T1000 (cell line): ENCODE data around the gene FAM162A.
"Not testable (repeated sequence)": the region's sequence is repeated elsewhere in the genome, so short reads cannot be mapped to it uniquely, and the experiment has no call there.

Experiments
- DNase-seq: peaks from one replicate; lab custom pipeline; 2025; ENCODE audit warnings: mixed read lengths; lab: John Stamatoyannopoulos, UW

FAM162A gene

DNA sequence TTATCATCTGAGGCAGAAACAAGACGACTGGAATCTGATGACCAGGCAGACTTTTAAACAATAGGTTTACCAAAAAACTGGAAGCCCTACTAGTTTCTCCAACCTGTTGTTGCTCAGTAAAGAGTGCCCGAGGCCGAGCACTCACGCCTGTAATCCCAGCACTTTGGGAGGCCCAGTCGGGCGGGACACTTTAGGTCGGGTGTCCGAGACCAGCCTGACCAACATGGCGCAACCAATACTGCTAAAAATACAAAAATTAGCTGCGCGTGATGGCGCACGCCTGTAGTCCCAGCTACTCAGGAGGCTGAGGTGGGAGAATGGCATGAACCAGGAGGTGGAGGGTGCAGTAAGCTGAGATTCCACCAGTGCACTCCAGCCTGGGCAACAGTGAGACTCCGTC lies 33.0 kb downstream of the FAM162A start:
- no peak for DNase-seq

DNA sequence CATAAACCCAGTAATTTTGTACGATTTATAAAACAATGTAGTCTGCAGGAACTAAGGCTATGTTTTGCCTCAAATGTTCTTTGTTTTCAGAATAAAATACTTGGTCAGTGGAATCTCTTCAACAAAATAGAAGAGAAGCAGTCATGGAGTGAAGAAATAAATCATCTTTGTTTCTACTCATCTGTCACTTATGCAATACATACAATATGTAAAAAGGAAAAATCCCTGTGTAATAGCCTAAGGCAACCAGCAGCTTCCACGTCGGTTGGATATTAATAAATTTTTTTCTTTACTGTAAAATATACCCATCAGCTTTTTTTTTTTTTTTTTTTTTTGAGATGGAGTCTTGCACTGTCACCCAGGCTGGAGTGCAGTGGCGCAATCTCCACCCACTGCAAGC lies 37.1 kb downstream of the FAM162A start:
- no peak for DNase-seq

DNA sequence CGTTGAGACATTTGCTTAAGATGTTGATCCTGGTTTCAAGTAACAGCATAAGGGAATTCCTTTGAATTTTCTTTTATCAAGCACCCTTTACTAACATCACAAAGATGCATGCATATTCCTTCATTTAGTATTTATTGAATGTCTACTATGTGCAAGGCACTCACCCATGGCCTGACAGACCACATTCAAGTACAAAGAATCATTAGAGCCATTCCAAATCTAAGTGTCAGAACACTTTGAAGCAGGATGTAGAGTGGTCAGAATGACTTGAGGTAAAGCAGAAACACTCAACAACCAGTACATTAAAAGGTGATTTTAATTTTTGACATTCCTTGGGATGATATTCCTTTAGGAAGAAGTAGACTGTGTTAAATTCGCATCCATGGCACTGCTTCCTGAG lies 37.9 kb downstream of the FAM162A start:
- no peak for DNase-seq

DNA sequence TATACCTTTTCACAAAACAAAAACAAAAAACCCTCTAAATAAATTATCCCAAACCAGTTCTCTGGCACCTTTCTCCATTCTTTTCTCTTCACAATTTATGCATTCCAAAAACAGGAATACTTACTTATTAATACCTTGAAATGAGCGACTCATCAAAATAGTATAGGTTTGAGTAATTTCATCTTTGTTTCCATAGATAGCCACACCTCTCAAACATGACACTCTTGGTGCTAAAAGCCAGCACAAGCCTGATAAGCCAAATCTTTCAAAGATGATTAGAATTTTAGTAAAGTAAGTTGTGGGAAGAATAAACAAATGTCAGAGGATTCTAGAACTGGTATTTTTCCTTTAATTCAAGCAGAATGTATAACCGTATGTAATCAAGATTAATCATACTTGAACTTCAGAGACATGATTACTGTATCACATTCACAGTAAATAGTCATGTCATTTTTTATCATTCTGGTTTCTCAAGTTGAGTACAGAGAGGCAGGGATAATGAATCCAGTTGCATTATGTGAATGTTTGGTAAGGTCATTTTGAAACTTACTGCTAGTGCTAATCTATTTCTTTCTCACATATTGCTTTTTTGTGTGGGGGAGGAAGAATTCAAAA lies 44.0 kb downstream of the FAM162A start:
- DNase-seq, result no peak

DNA sequence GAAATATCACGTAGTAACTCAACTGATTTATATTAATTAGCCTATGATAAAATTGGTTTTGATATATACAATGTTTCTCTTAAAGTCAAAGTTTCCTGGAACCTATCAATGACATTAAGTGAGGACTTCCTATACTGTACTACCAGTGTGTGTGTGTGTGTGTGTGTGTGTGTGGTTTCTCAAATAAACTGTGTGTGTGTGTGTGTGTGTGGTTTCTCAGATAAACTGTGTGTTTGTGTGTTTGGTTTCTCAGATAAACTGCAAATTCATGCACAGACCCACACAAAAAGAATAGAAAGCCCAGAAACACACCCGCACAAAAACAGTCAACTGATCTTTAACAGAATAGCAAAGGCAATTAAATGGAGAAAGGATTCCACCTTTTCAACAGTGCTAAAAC lies 46.4 kb downstream of the FAM162A start:
- DNase-seq, result no peak

DNA sequence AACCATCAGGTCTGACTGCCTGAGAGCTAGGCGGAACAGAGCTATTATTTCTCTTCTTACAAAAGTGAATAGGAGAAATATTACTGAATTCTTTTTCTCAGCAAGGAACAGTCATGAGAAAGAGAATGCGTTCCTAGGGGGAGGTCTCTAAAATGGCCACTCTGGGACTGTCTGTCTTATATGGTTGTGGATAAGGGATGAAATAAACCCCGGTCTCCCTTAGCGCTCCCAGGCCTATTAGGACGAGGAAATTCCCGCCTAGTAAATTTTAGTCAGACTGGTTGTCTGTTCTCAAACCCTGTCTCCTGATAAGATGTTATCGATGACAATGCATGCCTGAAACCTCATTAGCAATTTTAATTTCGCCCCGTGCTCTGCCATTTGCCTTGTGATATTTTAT lies 52.0 kb downstream of the FAM162A start:
- no peak for DNase-seq

DNA sequence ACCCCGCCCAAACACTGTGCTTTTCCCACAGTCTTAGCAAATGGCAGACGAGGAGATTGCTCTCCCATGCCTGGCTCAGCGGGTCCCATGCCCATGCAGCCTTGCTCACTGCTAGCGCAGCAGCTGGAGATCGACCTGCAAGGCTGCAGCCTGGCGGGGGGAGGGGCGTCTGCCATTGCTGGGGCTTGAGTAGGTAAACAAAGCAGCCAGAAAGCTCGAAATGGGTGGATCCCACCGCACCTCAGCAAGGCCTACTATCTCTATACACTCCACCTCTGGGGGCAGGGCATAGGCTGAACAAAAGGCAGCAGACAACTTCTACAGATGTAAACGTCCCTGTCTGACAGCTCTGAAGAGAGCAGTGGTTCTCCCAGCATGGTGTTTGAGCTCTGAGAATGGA lies 59.1 kb downstream of the FAM162A start:
- DNase-seq, result no peak

DNA sequence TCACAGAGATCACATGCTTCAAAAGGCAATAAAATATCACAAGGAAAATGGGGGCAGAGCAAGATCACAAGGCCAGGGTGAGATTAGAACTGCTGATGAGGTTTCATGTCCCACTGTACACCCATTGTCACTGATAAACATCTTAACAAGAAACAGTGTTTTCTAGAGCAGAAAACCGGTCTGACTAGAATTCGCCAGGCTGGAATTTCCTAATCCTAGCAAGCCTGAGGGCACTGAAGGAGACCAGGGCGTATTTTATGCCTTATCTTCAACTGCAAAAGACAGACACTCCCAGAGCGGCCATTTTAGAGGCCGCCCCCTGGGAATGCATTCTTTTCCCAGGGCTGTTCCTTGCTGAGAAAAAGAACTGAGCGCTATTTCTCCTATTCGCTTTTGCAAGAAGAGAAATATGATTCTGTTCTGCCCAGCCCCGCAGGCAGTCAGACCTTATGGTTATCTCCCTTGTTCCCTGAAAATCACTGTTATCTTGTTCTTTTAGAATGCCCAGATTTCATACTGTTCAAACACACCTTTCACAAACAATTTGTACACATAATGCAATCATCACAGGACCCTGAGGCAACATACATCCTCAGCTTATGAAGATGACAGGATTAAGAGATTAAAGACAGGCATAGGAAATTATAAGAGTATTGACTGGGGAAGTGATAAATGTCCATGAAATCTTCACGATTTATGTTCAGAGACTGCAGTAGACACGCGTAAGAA lies 59.9 kb downstream of the FAM162A start:
- DNase-seq, result not testable (repeated sequence)

DNA sequence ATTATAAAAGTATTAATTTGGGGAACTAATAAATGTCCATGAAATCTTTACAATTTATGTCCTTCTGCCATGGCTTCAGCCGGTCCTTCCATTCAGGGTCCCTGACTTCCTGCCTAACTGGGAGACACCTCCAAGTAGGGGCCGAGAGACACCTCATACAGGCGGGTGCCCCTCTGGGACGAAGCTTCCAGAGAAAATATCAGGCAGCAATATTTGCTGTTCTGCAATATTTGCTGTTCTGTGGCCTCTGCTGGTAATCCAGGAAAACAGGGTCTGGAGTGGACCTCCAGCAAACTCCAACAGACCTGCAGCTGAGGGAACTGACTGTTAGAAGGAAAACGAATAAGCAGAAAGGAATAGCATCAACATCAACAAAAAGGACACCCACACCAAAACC lies 60.5 kb downstream of the FAM162A start:
- not testable (repeated sequence) for DNase-seq

DNA sequence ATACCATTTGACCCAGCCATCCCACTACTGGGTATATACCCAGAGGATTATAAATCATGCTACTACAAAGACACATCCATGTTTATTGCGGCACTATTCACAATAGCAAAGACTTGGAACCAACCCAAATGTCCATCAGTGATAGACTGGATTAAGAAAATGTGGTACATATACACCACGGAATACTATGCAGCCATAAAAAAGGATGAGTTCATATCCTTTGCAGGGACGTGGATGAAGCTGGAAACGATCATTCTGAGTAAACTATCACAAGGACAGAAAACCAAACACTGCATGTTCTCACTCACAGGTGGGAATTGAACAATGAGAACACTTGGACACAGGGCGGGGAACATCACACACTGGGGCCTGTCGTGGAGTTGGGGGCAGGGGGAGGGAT lies 64.2 kb downstream of the FAM162A start:
- not testable (repeated sequence) for DNase-seq

DNA sequence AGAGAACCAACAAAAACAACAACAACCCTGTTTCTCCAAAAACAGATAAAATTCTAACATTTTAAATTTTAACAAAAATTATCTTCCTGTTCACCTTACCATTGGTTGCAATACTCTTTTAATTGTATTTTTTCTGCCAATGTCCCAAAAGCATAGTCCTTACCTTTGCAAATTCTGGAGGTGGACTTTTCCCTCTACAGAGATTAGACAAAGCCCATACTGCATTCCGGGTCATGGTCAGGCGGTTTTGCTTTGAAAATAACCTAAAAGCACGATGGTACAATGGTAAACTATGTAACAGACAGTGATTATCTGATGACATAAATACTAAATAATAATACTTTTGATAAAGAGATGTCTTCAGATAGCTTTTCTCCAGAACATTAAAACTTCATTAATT lies 67.4 kb downstream of the FAM162A start:
- no peak for DNase-seq

DNA sequence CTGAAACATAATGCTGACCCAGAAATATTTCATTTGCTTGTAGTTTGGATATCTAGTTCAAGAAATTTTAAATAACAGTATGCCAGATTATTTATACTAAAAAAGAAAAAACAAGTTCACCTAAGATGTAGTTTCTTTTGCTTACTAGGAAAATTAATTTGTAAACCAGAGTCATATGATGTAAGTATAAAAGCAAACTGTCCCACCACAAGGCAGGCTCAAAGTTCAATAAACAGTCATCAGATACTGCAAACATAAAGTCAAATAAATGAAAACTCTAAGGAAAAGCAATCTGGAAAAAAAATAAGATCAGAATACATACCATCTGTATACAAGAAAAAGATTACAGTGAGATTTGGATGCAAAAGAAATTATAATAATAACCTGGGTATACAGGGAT lies 72.1 kb downstream of the FAM162A start:
- no peak for DNase-seq

DNA sequence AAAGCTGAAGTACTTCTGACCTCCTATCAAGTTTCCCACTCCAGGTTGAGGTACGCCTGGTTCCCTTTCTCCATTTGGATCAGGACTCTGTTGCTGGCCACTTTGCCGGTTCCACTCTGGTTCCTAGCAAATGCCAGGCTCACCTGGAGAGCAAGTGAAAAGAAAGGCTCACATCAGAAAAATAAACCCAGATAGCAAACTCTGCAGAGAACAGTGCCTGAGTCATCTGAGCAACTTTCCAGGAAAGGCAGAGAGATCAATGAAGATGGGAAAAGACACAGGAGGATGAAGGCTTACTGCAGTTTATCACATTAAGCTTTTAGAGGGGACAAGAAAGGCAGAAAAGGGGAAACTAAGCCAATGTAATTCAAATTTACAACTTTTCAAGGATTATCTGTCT lies 73.7 kb downstream of the FAM162A start:
- DNase-seq, result no peak

DNA sequence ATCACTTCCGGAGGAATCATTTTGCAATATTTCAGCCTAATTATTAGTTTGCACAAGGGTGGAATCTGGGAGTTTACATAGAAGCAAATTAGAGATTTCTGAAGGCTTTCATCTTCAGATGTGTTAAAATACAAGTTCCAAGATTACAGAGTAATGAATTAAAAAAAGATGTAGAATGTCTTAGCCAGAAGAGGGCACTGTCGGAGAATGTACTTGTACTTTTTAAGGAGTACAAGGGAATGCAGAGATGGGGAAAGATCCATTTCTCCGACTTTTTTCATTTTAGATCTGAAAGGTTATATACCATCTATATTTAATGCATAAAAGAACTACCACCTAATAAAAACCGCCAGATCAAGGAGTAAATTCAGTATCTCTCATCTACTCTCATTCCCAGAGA lies 75.0 kb downstream of the FAM162A start:
- no peak for DNase-seq

DNA sequence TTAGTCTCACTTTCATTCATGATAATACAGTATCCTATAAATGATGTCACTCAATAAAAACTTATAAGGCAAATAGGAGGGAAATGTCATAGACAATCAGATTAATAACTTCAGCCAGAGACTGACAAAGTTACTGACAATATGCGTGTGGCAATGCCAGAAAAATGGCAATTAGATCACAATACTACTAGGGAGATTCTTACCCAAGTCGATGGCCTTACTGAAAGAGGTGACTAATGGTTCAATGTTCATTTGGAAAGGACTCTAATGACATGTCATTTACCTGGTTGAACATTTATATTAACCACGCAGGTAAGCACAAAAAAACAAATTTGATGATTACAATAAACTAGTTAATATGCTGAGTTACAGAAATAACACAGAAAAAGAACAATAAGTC lies 77.8 kb downstream of the FAM162A start:
- no peak for DNase-seq
